BJ (cell line): ENCODE measurements around the gene ALDH1A1. TPM values are rescaled to one million over a fixed set of nuclear protein-coding genes. Genes with fewer than 3 reads are reported as not detected.

ENCODE experiments used
- CTCF ChIA-PET: fragments of 350-600 bp; formaldehyde crosslinking; extraction: SDS; loops from one replicate; lab custom pipeline; 2021; ENCODE audit warnings: antibody characterized with exemption, inconsistent platforms; lab: Yijun Ruan, JAX
- POLR2A ChIA-PET: fragments of 300-600 bp; sonication (Branson Sonifier 250); formaldehyde crosslinking; extraction: SDS; loops from one replicate; lab custom pipeline; 2021; ENCODE audit warnings: antibody characterized with exemption; lab: Charles Lee
- DNase-seq: peaks from one replicate; pipeline ENCODE4 v3.0.0-alpha.2; 2011; ENCODE audit warnings: low read depth
- H3K27me3 ChIP-seq: 2 replicates; pipeline ENCODE4 v1.6.0; 2011; ENCODE audit warnings: low read length; ENCODE audit not compliant: control insufficient read depth, insufficient read depth
- H3K36me3 ChIP-seq: 2 replicates; pipeline ENCODE4 v1.5.1; 2011; ENCODE audit warnings: low read length; ENCODE audit not compliant: control insufficient read depth, insufficient read depth
- H3K4me3 ChIP-seq: 2 replicates; pipeline ENCODE4 v1.5.1; 2011; ENCODE audit warnings: low read depth, mild to moderate bottlenecking, control low read depth, low read length
- CTCF ChIP-seq: IDR thresholded peaks from 2 replicates; pipeline ENCODE4 v1.5.1; 2011; ENCODE audit warnings: low read depth, mild to moderate bottlenecking, control low read depth, inconsistent platforms, low read length, moderate library complexity; ENCODE audit not compliant: insufficient read depth
- polyA plus RNA-seq: library from polyadenylated mRNA; depleted of rRNA; stranded (reverse); fragments of >200 nt; gene quantifications from 2 replicates; pipeline ENCODE4 v1.2.3, GENCODE V29; 2011

Gene ALDH1A1
- polyA plus RNA-seq, 1 experiment: 247 TPM

- peak; percentile 59 for DNase-seq
- ChIA-PET POLR2A (no interaction called here), CTCF (interaction anchor here (1.5 kb wide), 1 partner anchor 126 kb away, joined by 6 read pairs; no protein-coding TSS in a partner anchor)
- Histone ChIP-seq H3K27me3 (no peaks in the 10 kb centered on the region), H3K4me3 (no peak overlapping the region), H3K36me3 (no peaks in the 10 kb centered on the region)
- TF ChIP-seq CTCF: no peak
These were observed 1.7 kb upstream of the ALDH1A1 start for GRCh38 chr9:72954431-72955125.

GRCh38 chr9:72952381-72952690 lies 517 bp downstream of the ALDH1A1 start:
- H3K4me3 ChIP-seq: peak overlapping the region; percentile 62
- POLR2A ChIA-PET: no interaction called here

DNA sequence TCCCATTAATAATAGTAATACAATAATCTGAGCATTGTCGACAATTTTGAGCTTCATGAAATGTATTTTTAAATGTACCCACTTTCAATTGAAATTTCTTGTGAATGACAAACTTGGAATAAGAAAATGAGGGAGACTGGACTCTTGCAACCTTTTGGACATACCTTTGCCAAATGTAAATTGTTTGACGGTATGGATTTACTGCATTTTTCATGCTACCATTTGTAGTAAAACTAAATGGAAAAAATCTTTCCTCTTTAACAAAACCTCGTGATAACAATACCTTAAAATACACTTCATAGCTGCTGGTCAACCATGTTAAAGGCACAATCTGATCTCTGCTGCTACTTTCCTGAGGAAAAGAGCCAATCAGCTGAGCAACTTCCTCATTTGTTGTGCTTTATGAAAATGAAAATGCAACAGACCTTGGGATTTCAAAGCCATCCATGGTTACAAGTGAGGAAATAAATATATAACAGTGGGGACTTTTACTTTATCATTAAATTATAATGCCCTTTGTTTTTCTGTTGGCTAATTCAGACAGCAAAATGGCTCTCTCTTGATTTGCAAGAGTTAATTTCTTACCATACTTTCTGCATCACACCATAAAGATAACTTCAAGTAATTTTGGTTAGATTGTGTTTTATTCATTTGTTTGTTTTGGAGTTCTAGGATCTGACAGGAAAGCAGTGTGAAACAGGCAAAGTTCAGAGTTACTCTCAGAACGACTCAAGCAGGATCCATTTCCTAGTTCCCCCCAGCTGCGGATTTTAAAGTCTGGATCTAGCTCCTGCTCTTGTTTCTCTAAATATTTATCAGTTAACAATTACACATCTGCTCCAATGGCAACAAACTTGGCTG lies 1.1 kb downstream of the ALDH1A1 start:
- Histone ChIP-seq H3K36me3 (no peaks in the 10 kb centered on the region; the same call in 1 of the 2 replicates), H3K27me3 (no peaks in the 10 kb centered on the region), H3K4me3 (peak overlapping the region; percentile 62)
- CTCF ChIA-PET: interaction anchor here (0.6 to 2.8 kb wide), 5 partner anchors 20 to 1526 kb away, joined by 3 to 8 read pairs (median 3); no protein-coding TSS in a partner anchor
- TF ChIP-seq CTCF: no peak
- POLR2A ChIA-PET: interaction anchor here (0.7 kb wide), 1 partner anchor 121 kb away, joined by 3 read pairs; no protein-coding TSS in a partner anchor
- DNase-seq: no peak

More at GRCh38 chr9:72952381-72952690, 517 bp downstream of the ALDH1A1 start:
- CTCF ChIA-PET: interaction anchor here (1.5 to 2.8 kb wide), 2 partner anchors 21 to 80 kb away, joined by 4 to 8 read pairs; no protein-coding TSS in a partner anchor
- TF ChIP-seq CTCF: no peak
- no peak for DNase-seq
- Histone ChIP-seq H3K27me3 (no peaks in the 10 kb centered on the region), H3K36me3 (no peaks in the 10 kb centered on the region)

DNA sequence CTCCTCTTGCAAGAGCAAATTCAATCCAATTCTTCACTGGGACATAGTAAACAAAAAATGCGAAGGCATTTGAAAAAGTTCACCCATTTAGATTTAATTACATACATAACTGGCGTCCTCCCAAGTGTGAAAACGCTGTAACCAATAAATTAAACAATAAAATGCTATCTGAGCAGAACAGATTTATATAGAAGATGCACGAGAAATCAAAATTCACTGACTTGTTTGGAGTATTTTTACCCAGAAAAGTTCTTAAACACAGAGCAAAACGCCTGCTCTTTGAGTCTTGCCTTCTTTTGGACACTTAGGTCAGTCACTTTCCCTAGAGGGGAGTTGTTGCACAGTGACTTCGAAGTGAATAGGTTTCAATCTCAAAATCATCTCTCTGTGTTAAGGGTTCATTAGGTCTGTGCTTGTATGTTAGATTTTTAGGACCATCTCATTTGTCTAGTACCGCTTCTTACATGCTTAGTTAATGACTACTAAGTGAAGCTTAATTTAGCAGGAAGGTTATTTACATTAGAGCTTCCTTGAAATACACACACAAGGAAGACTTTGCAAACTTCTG lies 1.9 kb downstream of the ALDH1A1 start:
- no peak for TF ChIP-seq CTCF
- ChIA-PET POLR2A (interaction anchor here (0.6 to 0.7 kb wide), 3 partner anchors 33 to 121 kb away, joined by 3 to 5 read pairs (median 3); no protein-coding TSS in a partner anchor), CTCF (interaction anchor here (0.6 to 3.8 kb wide), 5 partner anchors 19 to 1527 kb away, joined by 3 to 12 read pairs (median 4); no protein-coding TSS in a partner anchor)
- H3K4me3 ChIP-seq: peak overlapping the region; percentile 62
- no peaks in the 10 kb centered on the region; the same call in 1 of the 2 replicates for H3K36me3 ChIP-seq
- H3K27me3 ChIP-seq: no peaks in the 10 kb centered on the region
- no peak for DNase-seq
